Uterus (tissue), 2 donors: Measurements from ENCODE around the gene APOH.

Source experiments
- POLR2A ChIP-seq, 2 donors: fragments of 450-650 bp; IDR thresholded peaks; one replicate each; pipeline ENCODE4 v1.6.1; 2016; ENCODE audit warnings: antibody characterized with exemption in 2 of 2, mild to moderate bottlenecking in 1 of 2, moderate library complexity in 1 of 2
- TF ChIP-seq, protein P1 (sequence below), 4 experiments: fragments of 200-600 bp in 2 of 4; fragments of 450-650 bp in 2 of 4; sonication (generic) in 2 of 4; IDR thresholded peaks; one replicate each; pipeline ENCODE4 v1.5.1; 2016 to 2019; ENCODE audit warnings: antibody characterized with exemption in 4 of 4, mild to moderate bottlenecking in 2 of 4, moderate library complexity in 1 of 4

GRCh38 chr17:66255527-66255971, 26.3 kb upstream of the APOH start:
- TF ChIP-seq POLR2A (IDR thresholded peaks at IDR 0.05) = no peak
- TF ChIP-seq, protein P1, sequence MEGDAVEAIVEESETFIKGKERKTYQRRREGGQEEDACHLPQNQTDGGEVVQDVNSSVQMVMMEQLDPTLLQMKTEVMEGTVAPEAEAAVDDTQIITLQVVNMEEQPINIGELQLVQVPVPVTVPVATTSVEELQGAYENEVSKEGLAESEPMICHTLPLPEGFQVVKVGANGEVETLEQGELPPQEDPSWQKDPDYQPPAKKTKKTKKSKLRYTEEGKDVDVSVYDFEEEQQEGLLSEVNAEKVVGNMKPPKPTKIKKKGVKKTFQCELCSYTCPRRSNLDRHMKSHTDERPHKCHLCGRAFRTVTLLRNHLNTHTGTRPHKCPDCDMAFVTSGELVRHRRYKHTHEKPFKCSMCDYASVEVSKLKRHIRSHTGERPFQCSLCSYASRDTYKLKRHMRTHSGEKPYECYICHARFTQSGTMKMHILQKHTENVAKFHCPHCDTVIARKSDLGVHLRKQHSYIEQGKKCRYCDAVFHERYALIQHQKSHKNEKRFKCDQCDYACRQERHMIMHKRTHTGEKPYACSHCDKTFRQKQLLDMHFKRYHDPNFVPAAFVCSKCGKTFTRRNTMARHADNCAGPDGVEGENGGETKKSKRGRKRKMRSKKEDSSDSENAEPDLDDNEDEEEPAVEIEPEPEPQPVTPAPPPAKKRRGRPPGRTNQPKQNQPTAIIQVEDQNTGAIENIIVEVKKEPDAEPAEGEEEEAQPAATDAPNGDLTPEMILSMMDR (IDR thresholded peaks at IDR 0.05) = no peak
